ENCODE results near the gene BBS12.

The BBS12 gene

GRCh38 chr4:122716825-122717448, 15.6 kb upstream of the BBS12 start:
- peak; percentile 61 for DNase-seq

GRCh38 chr4:122718281-122718680, 14.2 kb upstream of the BBS12 start:
- DNase-seq = no peak

- DNase-seq = no peak
These were observed 10.2 kb upstream of the BBS12 start for GRCh38 chr4:122722256-122722655.

DNA sequence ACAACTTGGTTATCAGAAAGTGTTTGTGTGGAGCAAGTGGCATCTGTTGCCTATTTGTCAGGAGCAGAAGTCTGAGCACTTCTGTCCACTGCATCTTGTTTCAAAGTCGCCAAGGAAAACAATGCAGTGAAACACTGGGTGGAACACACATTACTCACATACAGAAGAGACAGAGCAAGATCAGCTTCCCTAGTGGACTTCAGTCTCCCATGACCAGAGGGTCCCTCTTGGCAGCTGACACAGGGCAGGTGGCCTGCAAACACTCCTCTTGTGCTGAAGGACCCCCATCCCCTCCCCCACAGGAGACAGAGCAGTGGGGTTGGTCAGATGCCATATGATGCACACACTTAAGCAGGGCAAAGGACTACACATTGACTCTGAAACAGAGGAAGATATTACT, 3.6 kb upstream of the BBS12 start:
- no peak for DNase-seq

DNA sequence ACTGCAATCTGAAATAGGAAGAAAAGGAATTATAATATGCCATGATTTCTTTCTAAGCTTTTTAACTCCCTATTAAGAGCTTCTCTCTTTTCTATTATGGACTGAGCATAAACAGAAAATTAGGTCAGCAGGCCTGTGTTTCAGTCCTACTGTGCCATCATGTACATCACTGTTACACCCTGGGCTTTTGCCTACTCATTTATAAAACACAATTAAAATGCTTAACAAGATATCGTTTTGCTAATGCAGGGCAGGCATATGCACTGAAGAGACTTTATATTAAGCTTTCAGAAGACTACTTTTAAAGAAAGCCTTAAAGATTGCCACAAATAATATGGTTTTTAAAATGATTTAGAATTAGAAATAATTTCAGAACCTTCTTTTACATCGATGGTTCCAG, 828 bp upstream of the BBS12 start:
- no peak for DNase-seq

- DNase-seq = no peak
These were observed 1.2 kb downstream of the BBS12 start for GRCh38 chr4:122733787-122734120.

GRCh38 chr4:122739174-122739573, 6.7 kb downstream of the BBS12 start:
- no peak for DNase-seq

GRCh38 chr4:122742933-122743829, 10.7 kb downstream of the BBS12 start:
- DNase-seq = peak; percentile 66

DNA sequence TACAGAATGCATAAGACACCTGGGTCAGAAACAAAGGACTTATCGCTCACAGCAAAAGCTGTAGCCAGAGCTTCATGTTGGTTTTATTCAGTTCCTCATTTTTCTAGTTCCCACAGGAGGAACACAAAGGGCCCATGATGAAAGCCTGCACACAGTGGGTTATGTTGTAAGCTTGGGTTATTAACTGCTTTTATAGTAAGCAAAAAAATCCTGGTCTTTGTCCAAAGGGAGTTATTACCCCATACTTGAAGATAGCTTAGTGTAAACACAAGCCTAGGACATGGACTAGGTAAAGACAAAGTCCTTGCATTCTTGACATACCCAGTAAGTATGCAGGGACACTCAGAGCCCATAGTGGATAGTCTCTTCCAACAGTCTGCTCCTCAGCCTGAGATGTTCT, 11.7 kb downstream of the BBS12 start:
- no peak for DNase-seq

DNA sequence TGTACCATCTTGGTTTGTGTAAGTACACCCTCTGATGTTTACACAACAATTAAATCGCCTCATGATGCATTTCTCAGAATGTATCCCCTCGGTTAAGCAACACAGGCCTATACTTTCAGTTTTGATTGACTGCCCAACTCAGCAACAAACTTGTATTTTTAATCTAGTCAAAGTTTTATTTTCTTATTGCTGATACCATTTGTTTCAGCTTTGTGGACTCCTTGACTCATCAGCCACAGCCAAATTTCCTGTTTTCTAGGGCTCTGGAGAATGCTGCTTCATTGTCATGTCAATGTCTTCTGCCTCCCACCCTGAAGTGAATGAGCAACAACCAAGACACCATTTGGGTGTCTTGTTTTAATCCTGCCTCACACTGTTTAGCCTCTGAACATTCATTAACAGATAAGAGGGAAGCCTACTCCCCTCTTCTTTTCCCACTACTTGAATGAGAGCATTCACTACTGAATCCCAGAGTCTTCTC, 14.0 kb downstream of the BBS12 start:
- no peak for DNase-seq

GRCh38 chr4:122747068-122747467, 14.6 kb downstream of the BBS12 start:
- DNase-seq = no peak

DNA sequence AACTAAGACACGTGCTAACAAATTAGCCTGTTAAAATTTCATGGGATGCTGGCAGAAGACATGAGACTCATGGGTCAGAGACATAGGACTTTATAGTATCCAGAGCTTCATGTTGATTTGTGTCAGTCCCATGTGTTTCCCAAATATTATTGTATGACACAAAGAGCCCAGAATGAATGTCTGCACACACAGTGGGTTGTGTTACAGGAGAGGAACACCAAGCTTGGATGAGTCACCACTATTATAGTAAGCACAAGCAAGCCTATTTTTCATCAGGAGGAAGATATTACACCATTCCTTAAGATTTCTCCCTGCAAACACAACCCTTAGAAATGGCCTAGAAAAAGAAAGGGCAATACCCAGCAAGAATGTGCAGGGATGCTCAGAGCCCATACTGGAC, 15.4 kb downstream of the BBS12 start:
- no peak for DNase-seq

- no peak for DNase-seq
These were observed 17.4 kb downstream of the BBS12 start for GRCh38 chr4:122749704-122750454.

GRCh38 chr4:122755675-122756074, 23.2 kb downstream of the BBS12 start:
- no peak for DNase-seq

DNA sequence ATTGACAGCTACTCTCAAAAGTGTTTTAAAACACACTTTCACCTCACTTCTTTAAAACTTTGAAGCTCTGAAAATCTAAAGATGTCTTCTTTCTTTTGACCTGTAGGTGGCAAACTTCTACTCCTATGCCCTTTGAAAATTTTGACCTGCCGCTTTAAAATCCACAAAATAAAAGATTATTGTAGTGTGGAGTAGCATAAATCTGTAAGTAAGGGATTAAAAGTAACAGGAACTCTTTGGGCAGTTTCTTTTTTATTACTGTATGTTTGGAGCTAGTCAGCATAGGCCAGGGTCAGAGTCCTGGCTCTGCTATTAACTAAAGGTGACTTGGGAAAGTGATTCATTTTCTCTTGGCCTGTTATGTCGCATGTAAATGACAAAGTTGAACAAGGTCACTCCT, 25.5 kb downstream of the BBS12 start:
- DNase-seq = peak; percentile 18

DNA sequence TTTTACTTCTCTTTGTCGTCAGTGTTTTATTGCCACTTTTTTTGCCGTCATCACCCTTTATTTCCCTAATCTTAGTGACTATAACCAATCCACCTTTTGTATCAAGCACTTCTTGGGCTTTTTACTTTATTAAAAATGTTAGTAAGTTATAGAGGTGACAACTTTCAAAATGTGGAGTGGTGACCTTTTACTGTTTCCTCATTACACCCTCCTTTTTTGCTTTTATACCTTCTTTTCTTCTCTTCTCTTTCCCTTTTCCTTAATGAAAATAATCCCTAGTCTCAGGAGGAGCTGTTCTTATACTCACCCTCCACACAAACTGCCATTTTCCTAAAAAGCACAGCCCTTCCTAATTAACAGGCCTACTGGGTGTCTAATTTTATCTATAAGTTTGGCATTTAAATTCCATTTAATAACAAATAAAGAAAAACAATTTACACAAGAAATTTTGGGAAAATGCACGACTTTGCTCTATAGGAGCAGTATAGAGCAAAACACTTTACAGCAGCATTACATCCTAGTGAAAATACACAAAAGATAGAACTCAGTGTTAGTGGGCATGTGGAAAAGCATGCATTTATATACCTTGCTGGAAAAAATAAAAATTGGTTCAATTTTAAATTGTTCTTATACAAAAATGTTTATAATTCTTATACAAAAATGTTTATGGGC, 27.3 kb downstream of the BBS12 start:
- no peak for DNase-seq

DNA sequence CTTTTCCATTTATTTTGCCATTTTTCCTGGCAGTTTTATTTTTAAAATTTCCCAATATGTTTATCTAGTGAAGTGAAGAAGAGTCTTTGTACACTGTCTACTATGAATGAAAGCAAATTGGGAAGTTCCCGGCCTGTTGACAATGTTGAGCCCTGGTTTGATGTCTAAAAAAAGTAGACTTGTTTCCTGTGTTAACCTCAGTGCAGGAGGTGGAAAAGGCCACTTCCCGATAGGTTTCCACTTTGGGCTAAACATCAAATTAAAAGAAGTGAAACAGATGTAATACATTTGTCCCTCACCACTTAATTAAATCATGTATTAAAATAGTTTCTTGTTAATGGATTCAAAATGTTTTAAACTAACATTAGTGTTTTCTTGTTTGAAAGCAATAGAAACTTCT, 30.0 kb downstream of the BBS12 start:
- no peak for DNase-seq

GRCh38 chr4:122762966-122763716, 30.6 kb downstream of the BBS12 start:
- no peak for DNase-seq

DNA sequence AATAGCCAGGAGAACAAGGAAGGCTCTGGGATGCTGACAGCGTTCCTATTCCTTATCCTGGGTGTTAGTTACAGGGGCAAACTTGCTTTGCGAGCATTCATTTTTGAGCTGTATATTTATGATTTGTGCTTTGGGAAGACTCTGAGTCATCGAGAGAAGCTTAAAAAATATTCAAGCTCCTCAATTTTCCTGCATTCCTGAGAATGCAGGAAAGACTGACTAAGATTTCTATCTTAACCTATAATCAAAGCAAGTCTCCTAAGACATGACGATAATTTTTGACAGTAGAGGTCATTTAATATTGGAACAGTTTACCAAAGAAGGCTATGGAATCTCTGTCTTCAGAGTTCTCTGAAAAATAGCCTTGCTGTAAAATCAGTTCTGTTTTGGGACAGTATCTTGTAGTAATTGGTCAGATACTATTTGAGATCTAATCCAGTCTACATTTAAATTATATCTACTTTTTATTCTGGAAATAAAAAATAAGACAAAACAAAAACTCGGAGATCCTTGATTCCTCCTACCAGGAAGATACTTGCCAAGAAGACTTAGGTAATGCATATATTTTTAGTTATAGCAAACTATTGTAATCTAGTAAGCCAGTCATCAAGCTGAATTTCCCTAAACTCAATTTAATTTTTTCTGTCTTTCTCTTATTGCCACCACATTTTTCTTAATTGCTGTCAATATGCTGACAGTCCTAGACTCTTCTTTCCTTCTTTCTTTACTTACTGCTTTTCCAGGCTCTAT, 31.7 kb downstream of the BBS12 start:
- DNase-seq = no peak

DNA sequence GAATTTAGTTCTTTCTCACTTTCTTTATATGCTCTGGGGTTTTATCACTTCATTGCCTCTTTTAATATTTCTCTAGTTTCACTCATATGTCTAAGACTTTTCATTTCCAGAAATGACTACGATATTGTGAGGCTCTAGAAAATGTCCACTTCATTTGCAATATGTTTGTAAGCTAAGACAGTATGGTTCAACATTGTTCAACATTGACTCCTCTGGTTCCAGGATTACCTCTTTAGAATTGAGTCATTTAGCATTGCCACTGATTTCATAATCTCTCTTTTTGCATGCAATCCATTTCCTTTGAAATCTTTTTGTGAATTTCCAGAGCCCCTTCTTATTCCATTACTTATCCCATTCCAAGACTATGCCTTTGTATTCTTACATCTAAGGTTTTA, 32.3 kb downstream of the BBS12 start:
- DNase-seq = no peak

GRCh38 chr4:122765692-122766352, 33.3 kb downstream of the BBS12 start:
- DNase-seq = no peak
